DLD1 (cell line): ENCODE measurements around the gene NEK2.
"Not testable (repeated sequence)": the region's sequence is repeated elsewhere in the genome, so short reads cannot be mapped to it uniquely, and the experiment has no call there.

ENCODE experiments used
- in situ Hi-C: cut with HindIII; loops from 2 replicates; pipeline ENCODE4 v1.10.0; 2017; ENCODE audit warnings: low sequenced_read_pairs

NEK2 gene

DNA sequence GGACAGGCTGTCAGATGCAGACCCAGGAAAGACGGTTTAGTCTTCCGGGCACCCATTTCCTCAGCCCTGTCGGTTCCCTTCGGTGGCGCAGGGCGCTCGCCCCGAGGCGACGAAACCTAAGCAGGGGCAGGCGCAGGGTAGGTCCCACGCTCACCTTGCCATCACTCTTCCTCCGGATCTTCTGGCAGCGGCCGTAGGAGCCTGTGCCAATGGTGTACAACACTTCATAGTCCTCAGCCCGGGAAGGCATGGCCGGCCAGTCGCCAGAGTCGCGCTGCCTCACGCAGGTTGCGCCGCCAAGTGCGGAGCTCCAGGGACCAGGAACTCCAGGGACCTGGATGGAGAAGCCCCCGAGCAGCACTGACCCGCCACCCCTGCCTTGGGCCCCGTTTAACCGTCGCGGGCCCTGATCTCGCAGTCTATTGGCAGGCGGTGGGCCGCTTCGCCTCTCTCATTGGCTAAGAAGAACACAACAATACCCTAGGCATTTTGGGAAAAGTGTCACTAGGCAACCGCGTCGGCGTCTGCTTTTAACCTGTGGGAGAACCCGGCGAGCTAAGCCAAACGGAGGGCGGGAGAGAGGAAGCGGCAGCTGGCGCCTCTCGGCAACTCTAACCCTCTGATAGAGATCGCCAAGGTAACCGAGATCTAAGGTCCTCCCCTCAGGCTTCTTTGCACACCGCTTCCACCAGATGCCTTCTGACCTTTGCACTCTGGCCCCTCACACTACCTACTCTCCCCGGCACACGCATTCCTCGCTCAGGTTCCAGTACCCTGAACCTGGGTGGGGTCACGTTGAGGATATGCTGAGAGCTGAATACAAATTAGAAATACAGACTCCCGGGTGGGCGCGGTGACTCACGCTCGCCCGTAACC lies at the start of gene NEK2:
Gene NEK2, minus strand, starts transcription at position 392 of the 876 bp plus-strand sequence. Its CDS starts 142 bp downstream, at position 250.
- in situ Hi-C loops = loop anchor here (25.0 kb wide), 1 partner anchor 787 kb away; no protein-coding TSS in a partner anchor

DNA sequence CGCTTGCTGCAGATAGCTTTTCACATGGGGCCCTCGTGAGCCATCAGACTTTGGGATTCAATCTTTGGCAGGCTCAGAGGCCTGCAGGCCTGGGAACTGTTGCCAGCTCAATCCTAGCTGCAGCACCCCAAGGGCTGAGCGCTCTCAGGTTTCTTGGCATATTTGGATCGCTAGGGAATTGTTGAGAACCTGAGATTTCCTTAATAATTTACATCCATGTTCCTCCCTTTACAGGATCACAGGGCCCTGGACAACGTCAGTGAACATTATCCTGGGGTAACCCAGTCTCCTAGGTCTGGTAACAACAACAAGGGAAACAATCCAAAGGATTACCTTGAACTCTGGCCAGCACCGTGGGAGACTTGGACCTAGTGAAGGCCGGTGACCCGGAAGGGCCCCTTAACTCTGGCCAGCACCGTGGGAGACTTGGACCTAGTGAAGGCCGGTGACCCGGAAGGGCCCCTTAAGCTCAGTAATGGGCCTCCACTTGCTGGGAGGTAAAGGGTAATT lies 49.3 kb upstream of the NEK2 start:
- in situ Hi-C loops = no loop called here

DNA sequence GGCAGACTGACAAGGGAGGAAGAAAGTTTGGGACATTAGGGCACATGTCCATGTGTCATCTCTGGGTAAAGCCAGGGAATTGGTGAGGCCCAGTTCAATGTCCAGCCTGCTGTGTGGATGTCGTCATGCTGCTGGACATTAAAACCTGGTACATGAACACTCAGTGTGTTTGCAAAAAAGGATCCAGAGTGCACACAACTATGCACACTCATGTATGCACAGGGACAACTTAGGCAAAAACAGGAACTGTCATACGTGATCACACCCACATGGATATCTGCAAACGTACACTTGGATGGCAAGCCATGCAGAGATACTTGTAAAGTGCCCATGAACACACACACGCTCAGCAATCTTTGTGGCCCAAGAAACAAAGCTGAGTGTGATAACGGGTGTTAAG lies 47.9 kb upstream of the NEK2 start:
- in situ Hi-C loops = no loop called here

DNA sequence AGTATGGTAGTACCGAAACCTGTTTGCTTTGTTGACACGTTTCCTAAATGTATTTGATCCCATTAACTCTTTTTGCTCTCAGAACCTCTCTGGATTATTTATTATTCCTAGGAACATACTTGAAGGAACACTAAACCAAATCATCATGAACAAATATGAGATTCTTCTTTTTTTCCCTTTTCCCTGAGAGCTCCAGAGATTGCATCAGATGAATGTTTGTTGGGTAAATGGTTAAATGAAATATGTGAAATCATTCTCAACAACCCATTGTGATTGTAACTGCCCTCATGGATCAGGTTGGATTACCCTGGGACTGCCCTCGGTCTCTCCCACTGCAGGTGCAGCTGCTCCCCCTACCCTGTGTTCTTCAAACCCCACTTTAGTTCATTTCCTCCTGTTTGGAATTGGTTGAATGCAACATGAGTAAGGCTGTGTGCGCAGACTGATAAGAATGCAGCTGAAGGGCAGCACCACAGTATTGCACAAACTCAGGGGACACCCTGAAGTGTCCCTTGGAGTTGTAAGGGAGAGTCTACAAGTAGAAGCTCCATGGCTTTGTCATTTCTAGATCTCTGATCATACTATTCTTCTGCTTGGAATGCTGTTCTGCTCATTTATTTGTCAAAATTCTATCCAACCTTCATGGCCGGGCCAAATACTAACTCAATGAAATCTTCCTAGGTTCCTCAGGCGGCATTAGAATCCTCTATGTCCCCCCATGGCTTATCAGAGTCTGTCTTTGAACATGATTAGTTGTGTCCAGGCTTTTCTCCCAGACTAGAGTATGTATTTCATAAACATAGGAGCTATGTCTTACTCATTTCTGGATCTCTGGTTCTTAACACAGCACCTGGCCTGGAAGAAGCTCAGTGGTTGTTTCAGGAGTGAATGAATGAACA lies 47.1 kb upstream of the NEK2 start:
- in situ Hi-C loops = no loop called here

DNA sequence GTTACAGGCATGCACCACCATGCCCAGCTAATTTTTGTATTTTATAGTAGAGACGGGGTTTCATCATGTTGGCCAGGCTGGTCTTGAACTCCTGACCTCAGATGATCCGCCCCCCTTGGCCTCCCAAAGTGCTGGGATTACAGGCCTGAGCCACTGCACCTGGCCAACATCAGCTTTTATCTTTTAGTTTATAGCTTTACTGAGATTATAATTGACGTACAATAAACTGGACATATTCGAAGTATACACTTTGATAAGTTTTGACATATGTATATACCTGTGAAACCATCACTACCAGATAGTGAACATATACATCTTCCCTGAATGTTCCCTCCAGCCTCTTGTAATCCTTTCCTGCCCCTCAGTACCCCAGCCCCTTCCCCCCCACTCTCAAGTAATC lies 41.1 kb upstream of the NEK2 start:
- in situ Hi-C loops = not testable (repeated sequence)

DNA sequence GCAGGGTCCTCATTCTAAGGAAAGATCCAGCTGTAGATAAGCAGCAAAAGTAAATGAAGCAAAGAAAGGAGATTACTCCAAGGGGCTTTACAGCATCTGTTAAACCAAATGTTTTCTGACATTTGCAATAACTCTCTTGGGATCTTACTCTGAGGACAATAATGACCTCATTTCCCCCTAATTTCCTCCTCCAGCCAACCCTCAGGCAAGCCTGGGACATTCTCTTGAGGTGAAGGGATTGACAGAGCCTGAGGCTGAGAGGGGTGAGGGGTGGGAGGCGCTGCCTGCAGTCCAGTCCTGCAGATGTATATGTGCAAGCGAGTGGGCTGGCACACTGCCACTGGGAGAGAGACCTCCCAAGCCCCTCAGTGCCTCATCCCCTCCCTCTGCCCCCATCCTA lies 40.5 kb upstream of the NEK2 start:
- in situ Hi-C loops = no loop called here

DNA sequence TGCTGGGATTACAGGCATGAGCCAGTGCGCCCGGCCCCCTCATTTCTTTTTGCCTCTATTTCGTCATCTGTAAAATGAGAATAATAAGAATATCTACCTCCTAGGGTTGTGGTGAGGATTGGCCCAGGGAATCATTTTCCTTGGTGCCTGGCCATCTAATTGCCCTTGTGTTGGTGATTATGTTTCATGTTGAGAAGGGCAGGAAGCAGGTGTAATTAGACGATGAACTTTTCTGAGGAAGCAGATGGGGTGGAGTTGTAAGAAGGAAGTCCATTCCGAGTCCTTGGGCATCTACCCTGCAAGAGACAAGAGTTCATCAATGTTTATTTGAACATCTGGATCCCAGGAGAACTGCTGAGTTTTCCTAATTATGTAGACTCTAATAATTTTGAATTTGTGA lies 38.7 kb upstream of the NEK2 start:
- in situ Hi-C loops = no loop called here

DNA sequence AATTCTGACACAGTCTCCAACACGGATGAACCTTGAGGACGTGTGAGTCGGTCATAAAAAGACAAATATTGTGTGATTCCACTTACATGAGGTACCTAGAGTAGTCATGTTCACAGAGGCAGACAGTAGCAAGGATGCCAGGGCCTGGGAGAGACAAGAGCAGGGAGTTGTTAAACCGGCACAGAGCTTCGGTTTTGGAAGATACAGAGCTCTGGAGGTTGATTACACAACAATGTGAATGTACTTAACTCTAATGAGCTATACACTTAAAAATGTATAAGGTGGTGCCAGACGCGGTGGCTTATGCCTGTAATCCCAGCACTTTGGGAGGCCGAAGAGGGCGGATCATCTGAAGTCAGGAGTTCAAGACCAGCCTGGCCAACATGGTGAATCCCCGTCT lies 37.8 kb upstream of the NEK2 start:
- in situ Hi-C loops = no loop called here

DNA sequence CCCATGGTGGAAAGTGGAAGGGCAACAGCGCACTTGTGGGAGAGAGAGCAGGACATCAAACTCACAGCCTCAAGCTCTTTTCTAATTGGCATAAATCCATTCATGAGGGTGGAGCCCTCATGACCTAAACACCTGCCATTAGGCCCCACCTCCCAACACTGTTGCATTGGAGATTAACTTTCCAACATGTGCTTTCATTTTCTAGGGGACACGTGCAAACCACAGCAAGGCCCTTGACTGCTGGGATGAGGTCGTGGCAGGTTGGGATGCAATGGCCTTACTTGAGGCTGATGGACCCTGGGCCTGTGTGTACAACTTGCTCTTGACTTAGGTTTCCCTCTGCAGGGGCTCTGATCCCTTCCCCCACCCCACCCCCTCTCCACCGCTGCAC lies 35.9 kb upstream of the NEK2 start:
- in situ Hi-C loops = no loop called here

DNA sequence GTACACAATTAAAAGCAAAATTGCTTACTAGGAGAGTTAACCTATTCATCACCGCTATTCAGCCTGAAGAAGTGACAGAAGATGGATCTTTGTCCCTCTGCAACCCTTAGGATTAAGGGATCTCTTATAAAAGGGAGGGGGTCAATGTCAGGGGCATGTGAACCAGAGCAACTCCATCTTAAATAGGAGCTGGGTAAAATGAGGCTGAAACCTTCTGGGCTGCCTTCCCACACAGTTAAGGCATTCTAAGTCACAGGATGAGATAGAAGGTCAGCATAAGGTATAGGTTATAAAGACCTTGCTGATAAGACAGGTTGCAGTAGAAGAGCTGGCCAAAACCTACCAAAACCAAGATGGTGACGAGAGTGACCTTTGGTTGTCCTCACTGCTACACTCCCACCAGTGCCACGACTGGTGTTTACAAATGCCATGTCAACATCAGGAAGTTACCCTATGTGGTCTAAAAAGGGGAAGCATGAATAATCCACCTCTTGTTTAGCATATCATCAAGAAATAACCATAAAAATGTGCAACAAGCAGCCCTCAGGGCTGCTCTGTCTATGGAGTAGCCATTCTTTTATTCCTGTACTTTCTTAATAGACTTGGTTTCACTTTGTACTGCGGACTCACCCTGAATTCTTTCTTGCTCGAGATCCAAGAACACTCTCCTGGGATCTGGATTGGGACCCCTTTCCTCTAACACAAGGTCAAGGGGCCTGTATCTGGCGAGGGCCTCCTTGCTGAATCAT lies 35.3 kb upstream of the NEK2 start:
- in situ Hi-C loops = no loop called here

DNA sequence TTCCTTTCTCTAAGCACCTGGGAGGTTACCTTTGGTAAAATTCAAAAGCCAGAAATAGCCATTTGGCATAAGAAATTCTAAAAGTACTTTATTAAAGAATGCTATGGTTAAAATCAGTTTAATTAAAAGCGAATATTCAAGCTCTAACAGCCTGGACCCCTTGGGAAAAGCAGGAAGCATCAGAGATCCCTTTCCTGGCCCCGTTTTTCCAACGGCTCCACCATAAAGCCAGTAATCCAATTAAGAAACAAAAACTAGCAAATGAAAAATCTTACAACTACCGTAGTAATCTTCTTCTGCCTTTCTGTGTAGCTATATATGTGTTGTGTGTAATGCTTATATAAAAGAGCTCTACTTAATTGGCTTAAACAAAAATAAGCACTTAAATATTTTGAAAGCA lies 33.5 kb upstream of the NEK2 start:
- in situ Hi-C loops = no loop called here

DNA sequence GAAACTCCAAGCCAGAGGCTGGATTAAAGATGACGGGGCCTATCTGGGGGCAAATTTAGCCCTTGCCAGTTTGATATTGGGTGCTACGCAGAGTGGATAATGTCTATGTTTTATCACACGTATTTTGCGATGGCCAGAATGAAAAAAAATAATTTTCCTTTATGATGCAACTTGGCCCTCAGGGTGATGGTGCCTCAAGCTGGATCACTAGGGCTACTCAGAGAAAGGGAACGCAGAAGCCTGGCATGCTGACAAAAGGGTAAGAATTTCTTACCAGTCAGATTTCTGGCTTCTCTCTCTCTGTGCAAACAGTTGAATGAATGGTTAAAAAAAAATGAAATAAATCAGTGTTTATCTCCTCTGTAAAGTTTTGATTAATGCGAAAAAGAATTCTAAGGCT lies 32.6 kb upstream of the NEK2 start:
- in situ Hi-C loops = no loop called here

DNA sequence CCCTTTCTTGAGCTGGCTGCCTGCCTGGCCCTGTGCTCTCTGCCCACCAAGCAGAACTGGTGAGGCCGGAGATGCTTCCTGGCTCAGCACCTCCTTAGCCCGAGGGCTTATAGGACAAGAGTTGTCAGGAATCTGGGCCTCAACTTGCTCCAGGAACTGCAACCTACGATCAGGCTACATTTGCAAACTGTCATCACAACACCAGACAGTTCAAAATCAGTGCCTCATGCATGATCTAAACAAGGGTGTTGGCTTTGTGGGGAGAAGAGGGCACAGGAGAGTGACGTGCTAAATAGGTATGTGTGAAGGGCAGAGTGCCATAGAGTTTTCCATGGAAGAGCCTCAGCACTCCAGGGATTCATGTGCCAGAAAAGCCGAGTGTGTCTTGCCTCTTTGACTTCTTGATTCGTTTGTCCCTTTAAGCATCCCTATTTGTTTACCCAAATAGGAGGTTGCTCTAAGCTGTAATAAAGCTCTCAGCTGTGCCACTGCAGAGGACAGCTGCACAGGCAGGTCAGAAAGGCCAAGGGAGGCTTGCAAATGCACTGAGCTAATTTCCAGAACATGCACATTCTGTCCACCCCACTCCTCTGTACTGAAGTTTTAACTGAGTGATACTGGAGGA lies 30.2 kb upstream of the NEK2 start:
- in situ Hi-C loops = no loop called here

DNA sequence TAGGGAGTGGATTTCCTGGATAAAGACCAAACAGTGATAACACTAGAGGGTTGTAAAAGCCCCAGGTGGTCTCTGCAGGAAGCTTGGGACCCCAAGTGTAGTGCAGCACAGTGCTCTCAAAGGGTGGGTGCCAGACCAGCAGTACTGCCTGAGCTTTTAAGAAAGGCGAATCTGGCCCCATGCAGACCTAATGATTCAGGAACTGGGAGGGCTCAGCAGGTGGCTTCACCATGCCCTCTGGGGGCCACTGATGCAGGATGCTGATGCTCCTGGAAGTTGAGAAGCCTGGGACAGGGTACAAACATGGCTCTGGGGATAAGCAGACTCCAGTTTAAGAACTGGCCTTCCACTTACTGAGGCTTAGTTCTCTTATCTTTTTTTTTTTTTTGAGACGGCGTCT lies 29.1 kb upstream of the NEK2 start:
- in situ Hi-C loops = no loop called here

DNA sequence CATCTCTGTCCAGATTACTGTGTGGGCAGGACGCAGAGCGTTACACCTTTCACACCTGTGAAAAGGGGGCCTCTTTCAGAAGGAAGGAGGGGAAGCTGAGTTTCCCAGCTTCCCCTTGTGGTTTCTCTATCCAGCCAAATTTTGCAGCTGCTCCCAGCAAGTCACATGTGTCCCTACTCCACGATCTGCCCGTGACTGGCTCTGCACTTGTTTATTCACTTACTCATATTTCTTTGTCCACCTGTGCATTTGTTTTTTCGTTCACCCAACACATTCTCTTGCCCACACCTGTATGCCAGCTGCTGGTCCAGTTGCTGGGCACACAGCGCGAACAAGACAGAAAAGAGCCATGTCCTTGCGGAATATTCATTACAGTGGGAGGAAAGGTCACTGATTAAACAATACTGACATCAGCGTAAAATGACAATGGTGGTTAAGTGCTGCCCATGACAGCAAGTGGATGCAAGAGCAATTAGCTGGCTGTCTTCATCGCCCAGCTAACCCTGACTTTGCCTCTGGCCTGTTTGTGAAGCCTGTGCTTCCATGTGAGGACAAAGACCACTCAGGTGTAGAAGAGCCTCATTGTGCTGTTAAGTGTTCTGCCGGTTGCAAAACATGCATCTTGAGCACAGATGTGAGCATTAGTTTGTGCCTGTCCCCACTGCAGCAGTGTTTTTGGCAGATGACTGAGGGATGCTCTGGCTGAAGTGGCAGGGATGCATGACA lies 28.6 kb upstream of the NEK2 start:
- in situ Hi-C loops = no loop called here

DNA sequence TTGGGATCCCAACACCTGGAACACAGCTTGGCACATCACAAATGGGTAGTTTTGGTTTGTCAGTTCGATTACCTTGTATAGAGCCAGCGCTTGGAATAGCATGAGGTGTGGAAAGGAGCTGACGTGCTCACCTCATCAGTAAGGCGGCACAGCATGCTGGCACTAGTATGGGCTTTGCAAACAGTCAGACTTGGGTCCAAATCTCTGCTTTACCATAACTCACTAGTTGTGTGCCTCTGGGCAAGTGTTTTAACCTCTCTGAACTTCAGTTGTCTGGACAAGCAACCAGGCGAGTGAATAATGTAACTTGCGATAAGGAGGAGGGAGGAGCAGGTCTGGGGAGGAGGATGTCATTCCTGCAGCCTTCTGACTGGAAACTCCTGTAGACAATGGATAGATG lies 26.3 kb upstream of the NEK2 start:
- in situ Hi-C loops = no loop called here

DNA sequence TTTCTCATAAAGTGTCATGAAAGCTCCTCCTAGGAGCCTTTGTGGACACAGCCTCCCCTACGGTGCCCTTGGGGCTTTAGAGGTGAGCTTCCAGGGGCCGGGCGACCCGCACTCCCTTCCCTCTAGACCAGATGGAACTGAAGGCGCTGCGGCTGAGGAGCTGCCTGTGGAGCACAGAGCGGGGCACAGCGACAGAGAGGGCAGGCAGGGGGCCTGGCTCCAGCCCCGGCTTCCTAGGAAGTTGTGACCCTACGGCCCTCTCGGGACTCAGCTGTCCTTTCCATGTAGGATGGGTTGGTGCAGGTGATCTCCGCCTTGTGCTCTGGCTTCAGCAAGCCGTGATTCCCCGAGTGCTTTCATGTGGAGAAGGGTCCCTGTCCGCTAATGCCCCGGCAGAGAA lies 23.6 kb upstream of the NEK2 start:
- in situ Hi-C loops = loop anchor here (25.0 kb wide), 1 partner anchor 763 kb away; no protein-coding TSS in a partner anchor

DNA sequence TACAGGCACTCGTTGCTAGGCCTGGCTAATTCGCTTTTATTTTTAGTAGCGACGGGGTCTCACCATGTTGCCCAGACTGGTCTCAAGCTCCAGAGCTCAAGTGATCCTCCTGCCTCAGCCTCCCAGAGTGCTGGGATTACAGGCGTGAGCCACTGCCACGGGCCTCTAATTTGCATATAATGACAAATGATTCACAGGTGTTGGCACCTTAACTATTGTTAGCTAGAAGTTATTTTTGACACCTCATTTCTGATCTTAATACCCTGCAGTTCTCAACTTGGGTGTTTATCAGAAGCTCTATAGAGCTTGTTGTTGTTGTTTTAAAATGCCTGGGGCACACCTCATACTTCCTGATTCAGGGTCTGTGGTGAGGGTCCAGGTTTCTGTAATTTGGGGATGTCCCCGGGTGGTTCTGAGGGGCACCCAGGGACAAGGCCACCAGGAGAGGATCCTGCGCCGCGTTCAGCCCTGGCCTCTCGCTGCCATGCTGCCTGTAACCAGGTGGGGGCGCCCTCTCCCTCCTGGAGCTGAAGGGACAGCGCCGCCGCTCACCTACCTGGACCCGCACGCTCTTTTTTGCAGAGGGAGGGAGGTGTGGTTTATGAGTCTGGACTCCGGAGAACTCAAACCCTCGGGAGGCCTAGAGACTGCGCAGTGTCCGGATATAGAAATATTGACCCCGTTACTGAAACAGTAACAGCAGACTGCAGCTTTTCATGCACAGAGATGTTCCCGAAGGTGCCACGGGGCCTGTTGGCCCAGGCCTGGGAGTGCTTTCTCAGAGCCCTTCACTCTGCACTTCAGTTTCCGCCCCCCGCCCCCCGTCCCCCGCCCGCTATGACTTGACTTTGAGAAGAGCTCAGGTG lies 23.0 kb upstream of the NEK2 start:
- in situ Hi-C loops = loop anchor here (25.0 kb wide), 1 partner anchor 764 kb away; no protein-coding TSS in a partner anchor

DNA sequence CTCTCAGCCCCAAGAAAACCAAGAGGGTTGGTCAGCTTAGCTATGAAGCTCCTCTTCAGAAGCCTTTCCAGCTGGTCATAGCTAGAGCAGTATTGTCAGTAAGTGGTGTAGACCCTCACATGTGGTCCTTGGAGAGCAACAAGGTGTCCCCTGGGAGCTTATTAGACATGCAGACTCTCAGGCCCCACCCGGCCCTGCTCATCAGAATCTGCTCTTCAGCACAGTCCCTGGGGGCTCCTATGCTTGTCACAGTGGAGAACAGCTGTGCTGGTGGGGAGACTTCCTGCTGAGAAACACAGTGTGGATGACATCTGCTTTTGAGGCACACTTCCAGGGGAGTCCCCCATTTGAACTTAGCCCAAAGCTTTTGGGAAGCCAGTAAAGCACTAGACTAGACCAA lies 21.9 kb upstream of the NEK2 start:
- in situ Hi-C loops = loop anchor here (25.0 kb wide), 1 partner anchor 765 kb away; no protein-coding TSS in a partner anchor
